H1 (cell line): ENCODE data around the gene TRIM62. TPM values are rescaled to one million over a fixed set of nuclear protein-coding genes. Genes with fewer than 3 reads are reported as not detected.
A peak's percentile ranks its signal among the peaks of the same experiment; 100 is the strongest.

Experiments used
- CTCF ChIA-PET: fragments of 300-600 bp; sonication (Branson Sonifier 250); formaldehyde crosslinking; loops from one replicate; lab custom pipeline; 2021; ENCODE audit not compliant: partially characterized antibody; lab: Charles Lee
- POLR2A ChIA-PET: fragments of 300-600 bp; sonication (Branson Sonifier 250); formaldehyde crosslinking; loops from one replicate; lab custom pipeline; 2021; ENCODE audit warnings: inconsistent platforms; ENCODE audit not compliant: partially characterized antibody; lab: Charles Lee
- DNase-seq, 2 experiments: peaks; one replicate each; pipeline versions ENCODE4 v3.0.0 to v3.0.0-alpha.2; 2010 to 2022; ENCODE audit warnings: low spot score in 2 of 2, low read depth in 1 of 2, mixed read lengths in 1 of 2
- FAIRE-seq: peaks from 2 replicates; lab custom pipeline; 2011; peaks lifted over from hg19 to GRCh38; lab: Jason Lieb, UNC
- H2AFZ ChIP-seq: 2 replicates; pipeline ENCODE4 v1.8.1; 2012; ENCODE audit warnings: low read length, inconsistent platforms
- H2AK5ac ChIP-seq: 2 replicates; pipeline ENCODE4 v1.6.1; 2013; ENCODE audit warnings: low read depth, low read length
- H2BK120ac ChIP-seq: replicated peaks from 2 replicates; pipeline ENCODE3; 2013; ENCODE audit warnings: low read depth, low read length, inconsistent platforms
- H2BK12ac ChIP-seq: 2 replicates; pipeline ENCODE4 v1.6.1; 2013; ENCODE audit warnings: low read depth, low read length
- H2BK15ac ChIP-seq: 2 replicates; pipeline ENCODE4 v1.6.1; 2013; ENCODE audit warnings: low read length
- H2BK20ac ChIP-seq: 2 replicates; pipeline ENCODE4 v1.6.1; 2013; ENCODE audit warnings: low read length
- H2BK5ac ChIP-seq: 2 replicates; pipeline ENCODE4 v1.6.1; 2013; ENCODE audit warnings: low read depth, low read length
- H3K14ac ChIP-seq: 2 replicates; pipeline ENCODE4 v1.6.1; 2013; ENCODE audit warnings: inconsistent platforms; ENCODE audit not compliant: insufficient read length
- H3K18ac ChIP-seq: 2 replicates; pipeline ENCODE4 v1.6.1; 2013; ENCODE audit warnings: low read length; ENCODE audit errors: extremely low read depth
- H3K23ac ChIP-seq: 2 replicates; pipeline ENCODE4 v1.6.1; 2013; ENCODE audit warnings: inconsistent platforms; ENCODE audit not compliant: insufficient read length
- H3K23me2 ChIP-seq: 2 replicates; pipeline ENCODE4 v1.6.1; 2013; ENCODE audit warnings: low read depth, low read length
- H3K27ac ChIP-seq: 2 replicates; pipeline ENCODE4 v1.6.1; 2011; ENCODE audit warnings: low read depth, low read length, inconsistent platforms
- H3K27me3 ChIP-seq, 4 experiments: replicated peaks in 1 of 4; 1 replicate in 1 of 4; 2 replicates in 3 of 4; pipeline versions ENCODE4 v1.6.1 to v1.8.1; 2011 to 2013; ENCODE audit warnings: low read length in 3 of 4, mild to moderate bottlenecking in 3 of 4, inconsistent platforms in 2 of 4, mixed read lengths in 2 of 4, moderate library complexity in 1 of 4; ENCODE audit not compliant: control insufficient read depth in 3 of 4, insufficient read depth in 3 of 4; ENCODE audit errors: extremely low read depth in 1 of 4
- H3K36me3 ChIP-seq, 4 experiments: 2 replicates each; pipeline versions ENCODE4 v1.6.1 to v1.8.1; 2011 to 2013; ENCODE audit warnings: mild to moderate bottlenecking in 4 of 4, low read length in 3 of 4, moderate library complexity in 2 of 4, control low read depth in 1 of 4, inconsistent platforms in 1 of 4; ENCODE audit not compliant: insufficient read depth in 4 of 4, control insufficient read depth in 2 of 4
- H3K4ac ChIP-seq: replicated peaks from 2 replicates; pipeline ENCODE3; 2013; ENCODE audit warnings: low read length, low read depth, mixed read lengths, inconsistent platforms; ENCODE audit not compliant: insufficient read length
- H3K4me1 ChIP-seq, 4 experiments: replicated peaks in 1 of 4; 1 replicate in 1 of 4; 2 replicates in 3 of 4; pipeline versions ENCODE4 v1.6.1 to v1.8.1; 2011 to 2013; ENCODE audit warnings: low read length in 3 of 4, inconsistent platforms in 2 of 4, mixed read lengths in 1 of 4; ENCODE audit not compliant: insufficient read depth in 4 of 4, control insufficient read depth in 3 of 4
- H3K4me2 ChIP-seq, 2 experiments: 2 replicates each; pipeline versions ENCODE4 v1.6.1 to v1.8.1; 2011 to 2013; ENCODE audit warnings: low read depth in 2 of 2, low read length in 2 of 2, control low read depth in 1 of 2, inconsistent platforms in 1 of 2, mild to moderate bottlenecking in 1 of 2; ENCODE audit not compliant: insufficient read depth in 1 of 2
- H3K4me3 ChIP-seq, 4 experiments: fragments of 200-600, 300-600 bp in 1 of 4; sonication (generic), shearing (Covaris generic), sonication (Bioruptor Twin) in 1 of 4; 2 replicates each; pipeline versions ENCODE4 v1.5.1 to v1.8.1; 2011 to 2016; ENCODE audit warnings: low read length in 4 of 4, low read depth in 3 of 4, control low read depth in 2 of 4, inconsistent platforms in 2 of 4, mild to moderate bottlenecking in 2 of 4, mixed read lengths in 1 of 4, moderate library complexity in 1 of 4; ENCODE audit not compliant: insufficient read depth in 2 of 4; ENCODE audit errors: extremely low read depth in 1 of 4
- H3K56ac ChIP-seq: replicated peaks from 2 replicates; pipeline ENCODE3; 2013; ENCODE audit warnings: low read depth, mild to moderate bottlenecking, mixed read lengths, low read length, inconsistent platforms; ENCODE audit not compliant: insufficient read length
- H3K79me1 ChIP-seq: 2 replicates; pipeline ENCODE4 v1.6.1; 2013; ENCODE audit warnings: low read depth, low read length, control low read depth
- H3K79me2 ChIP-seq, 2 experiments: 2 replicates each; pipeline versions ENCODE4 v1.6.1 to v1.8.1; 2012 to 2013; ENCODE audit warnings: low read length in 2 of 2, mild to moderate bottlenecking in 2 of 2, inconsistent platforms in 1 of 2; ENCODE audit not compliant: insufficient read depth in 2 of 2, control insufficient read depth in 1 of 2
- H3K9ac ChIP-seq, 4 experiments: replicated peaks in 1 of 4; 1 replicate in 1 of 4; 2 replicates in 3 of 4; pipeline versions ENCODE4 v1.6.1 to v1.8.1; 2011 to 2013; ENCODE audit warnings: low read depth in 3 of 4, low read length in 3 of 4, control low read depth in 2 of 4, mild to moderate bottlenecking in 2 of 4, moderate library complexity in 2 of 4, inconsistent platforms in 1 of 4; ENCODE audit errors: extremely low read depth in 1 of 4
- H3K9me3 ChIP-seq, 2 experiments: 2 replicates each; pipeline versions ENCODE4 v1.6.1 to v1.8.1; 2012 to 2013; ENCODE audit warnings: mild to moderate bottlenecking in 2 of 2, moderate library complexity in 2 of 2, control low read depth in 1 of 2, inconsistent platforms in 1 of 2, low read depth in 1 of 2, low read length in 1 of 2, mixed read lengths in 1 of 2; ENCODE audit not compliant: insufficient read depth in 2 of 2
- H4K20me1 ChIP-seq, 2 experiments: replicated peaks in 1 of 2; 2 replicates each; pipeline versions ENCODE3 to v1.8.1; 2011 to 2013; ENCODE audit warnings: inconsistent platforms in 2 of 2, low read length in 2 of 2, mild to moderate bottlenecking in 1 of 2; ENCODE audit not compliant: insufficient read depth in 2 of 2, control insufficient read depth in 1 of 2
- H4K5ac ChIP-seq: 2 replicates; pipeline ENCODE4 v1.6.1; 2013; ENCODE audit warnings: low read length, low read depth, mixed read lengths, inconsistent platforms; ENCODE audit not compliant: insufficient read length
- H4K8ac ChIP-seq: 2 replicates; pipeline ENCODE4 v1.8.0; 2013; ENCODE audit warnings: mild to moderate bottlenecking, moderate library complexity, low read length, inconsistent platforms; ENCODE audit not compliant: insufficient read depth; ENCODE audit errors: extremely low read depth
- H4K91ac ChIP-seq: replicated peaks from 2 replicates; pipeline ENCODE3; 2013; ENCODE audit warnings: low read length, mixed read lengths, inconsistent platforms; ENCODE audit not compliant: insufficient read length
- FOSL1 ChIP-seq: IDR thresholded peaks from 2 replicates; pipeline ENCODE4 v1.6.1; 2011; ENCODE audit warnings: mild to moderate bottlenecking, low read depth, low read length, moderate library complexity; ENCODE audit not compliant: insufficient read depth
- TAF1 ChIP-seq: IDR thresholded peaks from 2 replicates; pipeline ENCODE4 v1.6.1; 2011; ENCODE audit warnings: mild to moderate bottlenecking, low read depth, low read length
- WGBS, 2 experiments: shearing (Covaris generic) in 1 of 2; methylation state at CpG; one replicate each; pipeline versions ENCODE4 v1.1.6 to v1.1.7; 2013 to 2015; ENCODE audit warnings: low lambda C conversion rate in 2 of 2, mixed read lengths in 2 of 2, inconsistent platforms in 1 of 2, low coverage in 1 of 2, missing lambda C conversion rate in 1 of 2; ENCODE audit not compliant: insufficient replicate concordance in 2 of 2, insufficient coverage in 1 of 2, insufficient read length in 1 of 2; ENCODE audit errors: extremely low coverage in 1 of 2, missing lambda C conversion rate in 1 of 2; 5-methylcytosine and 5-hydroxymethylcytosine counted together
- polyA plus RNA-seq, 7 experiments: library from polyadenylated mRNA; depleted of rRNA in 3 of 7; stranded (reverse) in 5 of 7; unstranded in 2 of 7; fragments of >200 nt in 5 of 7; fragments of 200-250 nt in 2 of 7; gene quantifications; 1 replicate in 5 of 7; 2 replicates in 1 of 7; 4 replicates in 1 of 7; pipeline versions ENCODE4 v1.2.1 to v1.2.3, GENCODE V29; 2011 to 2013; ENCODE audit warnings: missing spikeins in 2 of 7, mixed read lengths in 2 of 7
- total RNA-seq: library from RNA; stranded (reverse); fragmentation: NEBNext Ultra II Directional; extraction: Animal tissue kit (Norgen Biotek cat#: 25700); gene quantifications from 2 replicates; pipeline ENCODE4 v1.2.1, GENCODE V29; 2021

TRIM62 gene
- total and polyA plus RNA-seq, 2 of the 8 experiments (the other 6 are each of a cell fraction or from before 2014, with no cell fraction given), result 6.3 to 10.8 TPM

GRCh38 chr1:33180226-33180910 lies 1.5 kb downstream of the TRIM62 start:
- no peaks in the 10 kb centered on the region; a peak in 1 of 7 replicates for H3K27me3 ChIP-seq
- POLR2A ChIA-PET, result interaction anchor here (0.9 to 2.3 kb wide), 8 partner anchors 8 to 94 kb away, joined by 3 to 10 read pairs (median 4); no protein-coding TSS in a partner anchor
- H4K5ac ChIP-seq, result no peak overlapping the region
- H3K36me3 ChIP-seq, result no peaks in the 10 kb centered on the region
- H2BK15ac ChIP-seq, result no peak overlapping the region
- H3K9me3 ChIP-seq, result no peaks in the 10 kb centered on the region
- TF ChIP-seq TAF1, result 0 out of 2 replicates have a peak, but pooled peaks have one; percentile 9
- TF ChIP-seq FOSL1, result no peak
- CTCF ChIA-PET, result interaction anchor here (0.8 to 2.0 kb wide), 12 partner anchors 7 to 278 kb away, joined by 3 to 8 read pairs (median 4); no protein-coding TSS in a partner anchor
- no peak overlapping the region for H3K4ac ChIP-seq
- no peak overlapping the region for H4K91ac ChIP-seq
- H3K14ac ChIP-seq, result no peak overlapping the region
- H2BK20ac ChIP-seq, result no peak overlapping the region
- H2BK12ac ChIP-seq, result no peak overlapping the region
- peak overlapping the region; percentile 85 to 97 for H3K4me2 ChIP-seq
- no peak overlapping the region for H3K23ac ChIP-seq
- H3K23me2 ChIP-seq, result peaks cover 18% of the 10 kb centered on the region
- FAIRE-seq (no peak), DNase-seq (peak in 1 of 2 experiments; percentile 69)
- peaks cover 0 to 15% (median 11%) of the 10 kb centered on the region in 4 experiments; a peak in 6 of 7 replicates for H3K4me1 ChIP-seq
- H3K4me3 ChIP-seq, result peak overlapping the region; percentile 36 to 64 (median 55)
- no peak overlapping the region for H3K18ac ChIP-seq
- WGBS, 2 experiments, result 24% methylated on average over 17 of the region's 28 CpGs; no CpG with 5 or more reads in 1 of the 2 experiments
- no peak overlapping the region for H3K56ac ChIP-seq
- H3K79me1 ChIP-seq, result no peaks in the 10 kb centered on the region; the same call in 1 of the 2 replicates
- H2BK120ac ChIP-seq, result no peak overlapping the region
- no peak overlapping the region for H3K27ac ChIP-seq
- H4K20me1 ChIP-seq, result peaks cover 0 to 14% of the 10 kb centered on the region in 2 experiments
- no peak overlapping the region for H2AFZ ChIP-seq
- H4K8ac ChIP-seq, result 0 out of 2 replicates have a peak overlapping the region, but pooled peaks have one; percentile 1
- H3K79me2 ChIP-seq, result no peaks in the 10 kb centered on the region
- H2AK5ac ChIP-seq, result no peak overlapping the region
- peak overlapping the region in 1 of 4 experiments; percentile 25; a peak in 1 of 7 replicates for H3K9ac ChIP-seq
- H2BK5ac ChIP-seq, result no peak overlapping the region
